ENCODE results near the gene SORCS2.

Gene SORCS2

GRCh38 chr4:7661066-7661748, 468.9 kb downstream of the SORCS2 start:
- DNase-seq: no peak

GRCh38 chr4:7661846-7662506, 469.6 kb downstream of the SORCS2 start:
- no peak for DNase-seq

- no peak for DNase-seq
Measured at GRCh38 chr4:7662507-7662846, 470.1 kb downstream of the SORCS2 start.

- no peak for DNase-seq
Measured at GRCh38 chr4:7663075-7663541, 470.8 kb downstream of the SORCS2 start.

GRCh38 chr4:7664106-7664505, 471.8 kb downstream of the SORCS2 start:
- DNase-seq: no peak

GRCh38 chr4:7665321-7665720, 473.0 kb downstream of the SORCS2 start:
- DNase-seq: no peak

GRCh38 chr4:7666011-7666410, 473.7 kb downstream of the SORCS2 start:
- no peak for DNase-seq

- no peak for DNase-seq
Measured at GRCh38 chr4:7666744-7667143, 474.4 kb downstream of the SORCS2 start.

GRCh38 chr4:7668271-7668670, 475.9 kb downstream of the SORCS2 start:
- no peak for DNase-seq

- no peak for DNase-seq
Measured at GRCh38 chr4:7668826-7669225, 476.5 kb downstream of the SORCS2 start.

GRCh38 chr4:7672601-7673000, 480.3 kb downstream of the SORCS2 start:
- DNase-seq: no peak

- DNase-seq: no peak
Measured at GRCh38 chr4:7673121-7673520, 480.8 kb downstream of the SORCS2 start.

- no peak for DNase-seq
Measured at GRCh38 chr4:7674706-7675105, 482.4 kb downstream of the SORCS2 start.

GRCh38 chr4:7675136-7675535, 482.8 kb downstream of the SORCS2 start:
- DNase-seq: no peak

GRCh38 chr4:7675612-7676320, 483.4 kb downstream of the SORCS2 start:
- DNase-seq: no peak

GRCh38 chr4:7676398-7676922, 484.1 kb downstream of the SORCS2 start:
- no peak for DNase-seq

GRCh38 chr4:7677086-7677485, 484.7 kb downstream of the SORCS2 start:
- no peak for DNase-seq

- no peak for DNase-seq
Measured at GRCh38 chr4:7677799-7678301, 485.5 kb downstream of the SORCS2 start.

- no peak for DNase-seq
Measured at GRCh38 chr4:7678318-7678852, 486.0 kb downstream of the SORCS2 start.

GRCh38 chr4:7679406-7680040, 487.2 kb downstream of the SORCS2 start:
- no peak for DNase-seq

GRCh38 chr4:7680106-7680505, 487.8 kb downstream of the SORCS2 start:
- DNase-seq: no peak

- no peak for DNase-seq
Measured at GRCh38 chr4:7680731-7681130, 488.4 kb downstream of the SORCS2 start.

Data from fibroblast of skin of right quadriceps (primary cell).